ENCODE results near the gene DNASE1L3. TPM values are rescaled to one million over a fixed set of nuclear protein-coding genes. Genes with fewer than 3 reads are reported as not detected.

Gene DNASE1L3
- total and polyA plus RNA-seq, 2 of the 13 experiments (the other 11 are each of a cell fraction or from before 2014, with no cell fraction given): 0.86 to 1.7 TPM

GRCh38 chr3:58242340-58242739 lies 31.6 kb upstream of the DNASE1L3 start:
- DNase-seq (ENCODE audit: low spot score) (no peak), ATAC-seq (no peak), FAIRE-seq (no peak)
- H3K36me3 ChIP-seq (replicated peaks in 1 of 2; ENCODE audit: control insufficient read depth in 1 of 2, insufficient read depth in 2 of 2, low read length in 2 of 2): no peaks in the 10 kb centered on the region
- no peak overlapping the region for H2AFZ ChIP-seq (ENCODE audit: low read length)
- H3K27me3 ChIP-seq (ENCODE audit: control insufficient read depth in 1 of 2, insufficient read depth in 2 of 2, low read length in 2 of 2): no peaks in the 10 kb centered on the region
- no TSS peak for BruUV-seq (replicated peaks)
- H3K4me2 ChIP-seq (ENCODE audit: low read depth, low read length): no peak overlapping the region
- in situ Hi-C loops (cut with HindIII; ENCODE audit: extremely low pct_ligation_motif_present, low pct_unique_long_range_greater_than_20kb): no loop called here
- H3K27ac ChIP-seq (ENCODE audit: extremely low read length, insufficient read depth, low read length): no peak overlapping the region
- WGBS (ENCODE audit: low lambda C conversion rate): 100% methylated on average over 1 of the region's 1 CpG
- intact Hi-C loops (cut with micrococcal nuclease; ENCODE audit: unreplicated experiment): no loop called here
- TF ChIP-seq KLF15 (CRISPR knock-in tag; IDR thresholded peaks at IDR 0.05; ENCODE audit: borderline replicate concordance) (no peak), ZNF570 (CRISPR knock-in tag; IDR thresholded peaks at IDR 0.05; ENCODE audit: borderline replicate concordance) (no peak), ZBTB46 (CRISPR knock-in tag; IDR thresholded peaks at IDR 0.05; ENCODE audit: borderline replicate concordance) (no peak), TSC22D2 (CRISPR knock-in tag; IDR thresholded peaks at IDR 0.05; ENCODE audit: borderline replicate concordance) (no peak), ZNF337 (CRISPR knock-in tag; IDR thresholded peaks at IDR 0.05; ENCODE audit: borderline replicate concordance, low read depth) (no peak), ZFP90 (CRISPR knock-in tag; IDR thresholded peaks at IDR 0.05; ENCODE audit: borderline replicate concordance) (no peak), AHR (CRISPR knock-in tag; IDR thresholded peaks at IDR 0.05) (no peak), ZNF577 (CRISPR knock-in tag; IDR thresholded peaks at IDR 0.05; ENCODE audit: borderline replicate concordance, low read depth) (no peak), ZFX (CRISPR knock-in tag; IDR thresholded peaks at IDR 0.05; ENCODE audit: low read depth) (no peak), ZNF776 (CRISPR knock-in tag; IDR thresholded peaks at IDR 0.05) (no peak), ZNF451 (CRISPR knock-in tag; IDR thresholded peaks at IDR 0.05) (no peak), HOXA5 (CRISPR knock-in tag; IDR thresholded peaks at IDR 0.05) (no peak), POLR2G (IDR thresholded peaks at IDR 0.05; ENCODE audit: low read depth, low read length) (no peak), ZBTB40 (IDR thresholded peaks at IDR 0.05) (no peak), ZBTB40 (CRISPR knock-in tag; IDR thresholded peaks at IDR 0.05) (no peak)
- H3K4me3 ChIP-seq (replicated peaks in 1 of 3; ENCODE audit: insufficient read depth in 1 of 3, low read depth in 2 of 3, low read length in 3 of 3): no peak overlapping the region
- no peak overlapping the region for H3K9ac ChIP-seq (ENCODE audit: insufficient read depth, low read depth, low read length)
- ChIA-PET CTCF (ENCODE audit: low intra/inter-chr PET ratio, low total read pairs) (no interaction called here), POLR2A (no interaction called here)
- H3K9me3 ChIP-seq (ENCODE audit: low read length): no peaks in the 10 kb centered on the region
- H3K4me1 ChIP-seq (ENCODE audit: insufficient read depth, low read length): peaks cover 53% of the 10 kb centered on the region
- no peaks in the 10 kb centered on the region for H4K20me1 ChIP-seq (ENCODE audit: insufficient read depth, low read length)
- no peaks in the 10 kb centered on the region for H3K79me2 ChIP-seq (ENCODE audit: insufficient read depth, low read length)
